Omental fat pad (tissue), 4 donors: ENCODE results near the gene SUCLG2. TPM values are rescaled to one million over a fixed set of nuclear protein-coding genes. Genes with fewer than 3 reads are reported as not detected.

ENCODE experiments used
- ATAC-seq: fragments of 150-250 bp; one replicate; pipeline ENCODE4 v1.9.1; 2016; ENCODE audit warnings: mild to moderate bottlenecking, moderate library complexity; ENCODE audit not compliant: low FRiP score
- DNase-seq: peaks from one replicate; pipeline ENCODE4 v3.0.0-alpha.2; 2019; ENCODE audit warnings: low spot score
- total RNA-seq, 4 donors: library from RNA; depleted of rRNA; stranded (reverse); fragments of >200 nt; gene quantifications; one replicate each; pipeline ENCODE4 v1.1.0, GENCODE V29; 2016
- TF ChIP-seq, protein P1 (sequence below), 3 donors: fragments of 450-650 bp; IDR thresholded peaks; one replicate each; pipeline ENCODE4 v1.5.1; 2016 to 2017; ENCODE audit warnings: antibody characterized with exemption in 3 of 3, mild to moderate bottlenecking in 3 of 3, moderate library complexity in 2 of 3

SUCLG2 gene
- total RNA-seq, 4 donors from 2014 or later = 37.5 to 52.2 (median 42.1) TPM

DNA sequence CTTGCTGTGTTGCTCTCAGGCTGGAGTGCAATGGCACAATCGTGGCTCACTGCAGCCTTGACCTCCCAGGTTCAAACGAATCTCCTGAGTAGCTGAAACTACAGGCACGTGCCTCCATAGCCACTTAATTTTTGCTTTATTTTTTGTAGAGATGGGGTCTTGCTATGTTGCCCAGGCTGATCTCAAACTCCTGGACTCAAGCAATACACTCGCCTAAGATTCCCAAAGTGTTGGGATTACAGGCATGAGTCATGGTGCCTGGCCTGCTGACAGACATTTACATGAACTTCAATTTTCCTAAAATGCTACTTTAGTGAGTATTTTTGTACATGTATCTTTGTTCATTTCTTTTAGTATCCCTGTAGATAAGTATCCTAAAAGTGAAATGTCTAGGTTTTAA is 132.3 kb downstream of the SUCLG2 start:
- DNase-seq (no peak), ATAC-seq (no peak)
- TF ChIP-seq, protein P1, sequence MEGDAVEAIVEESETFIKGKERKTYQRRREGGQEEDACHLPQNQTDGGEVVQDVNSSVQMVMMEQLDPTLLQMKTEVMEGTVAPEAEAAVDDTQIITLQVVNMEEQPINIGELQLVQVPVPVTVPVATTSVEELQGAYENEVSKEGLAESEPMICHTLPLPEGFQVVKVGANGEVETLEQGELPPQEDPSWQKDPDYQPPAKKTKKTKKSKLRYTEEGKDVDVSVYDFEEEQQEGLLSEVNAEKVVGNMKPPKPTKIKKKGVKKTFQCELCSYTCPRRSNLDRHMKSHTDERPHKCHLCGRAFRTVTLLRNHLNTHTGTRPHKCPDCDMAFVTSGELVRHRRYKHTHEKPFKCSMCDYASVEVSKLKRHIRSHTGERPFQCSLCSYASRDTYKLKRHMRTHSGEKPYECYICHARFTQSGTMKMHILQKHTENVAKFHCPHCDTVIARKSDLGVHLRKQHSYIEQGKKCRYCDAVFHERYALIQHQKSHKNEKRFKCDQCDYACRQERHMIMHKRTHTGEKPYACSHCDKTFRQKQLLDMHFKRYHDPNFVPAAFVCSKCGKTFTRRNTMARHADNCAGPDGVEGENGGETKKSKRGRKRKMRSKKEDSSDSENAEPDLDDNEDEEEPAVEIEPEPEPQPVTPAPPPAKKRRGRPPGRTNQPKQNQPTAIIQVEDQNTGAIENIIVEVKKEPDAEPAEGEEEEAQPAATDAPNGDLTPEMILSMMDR (IDR thresholded peaks at IDR 0.05) = no peak

DNA sequence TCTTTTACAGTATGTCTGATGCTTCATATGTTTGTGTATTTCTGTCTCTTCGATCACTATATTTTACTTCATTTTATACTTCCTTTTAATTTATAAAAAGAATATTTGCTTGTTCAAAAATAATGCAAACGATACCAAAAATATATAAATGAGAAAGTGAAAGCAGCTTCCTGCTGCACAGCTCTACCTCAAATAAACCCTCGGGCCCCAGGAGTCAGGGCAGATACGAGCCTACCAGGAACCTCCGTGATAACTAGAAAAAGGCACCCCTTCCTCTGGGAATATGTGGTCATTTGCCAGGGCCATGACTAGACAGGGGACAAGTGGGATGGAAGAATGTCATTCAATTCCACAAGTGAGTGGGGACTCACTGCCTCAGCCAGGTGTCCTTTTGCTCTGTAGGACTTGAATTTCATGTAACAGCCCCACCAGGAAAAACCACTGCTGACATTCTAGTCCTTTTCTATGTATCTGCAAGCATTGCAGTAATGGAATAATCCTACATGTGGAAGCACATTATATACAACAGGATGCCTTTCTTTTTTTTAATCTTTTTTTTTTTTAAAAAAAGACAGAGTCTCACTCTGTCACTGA is 133.3 kb downstream of the SUCLG2 start:
- no peak for DNase-seq
- ATAC-seq = no peak
- TF ChIP-seq, protein P1 (IDR thresholded peaks at IDR 0.05) = no peak

GRCh38 chr3:67518236-67518635 is 136.2 kb downstream of the SUCLG2 start:
- ATAC-seq (no peak), DNase-seq (no peak)
- TF ChIP-seq, protein P1 (IDR thresholded peaks at IDR 0.05) = no peak

GRCh38 chr3:67517781-67518180 is 136.6 kb downstream of the SUCLG2 start:
- ATAC-seq (no peak), DNase-seq (no peak)
- TF ChIP-seq, protein P1 (IDR thresholded peaks at IDR 0.05) = no peak

- no peak for DNase-seq
- no peak for ATAC-seq
- TF ChIP-seq, protein P1 (IDR thresholded peaks at IDR 0.05) = no peak
Observed at GRCh38 chr3:67516496-67516895, 137.9 kb downstream of the SUCLG2 start.

- TF ChIP-seq, protein P1 (IDR thresholded peaks at IDR 0.05) = no peak
- no peak for DNase-seq
Observed at GRCh38 chr3:67515778-67516177, 138.6 kb downstream of the SUCLG2 start.

DNA sequence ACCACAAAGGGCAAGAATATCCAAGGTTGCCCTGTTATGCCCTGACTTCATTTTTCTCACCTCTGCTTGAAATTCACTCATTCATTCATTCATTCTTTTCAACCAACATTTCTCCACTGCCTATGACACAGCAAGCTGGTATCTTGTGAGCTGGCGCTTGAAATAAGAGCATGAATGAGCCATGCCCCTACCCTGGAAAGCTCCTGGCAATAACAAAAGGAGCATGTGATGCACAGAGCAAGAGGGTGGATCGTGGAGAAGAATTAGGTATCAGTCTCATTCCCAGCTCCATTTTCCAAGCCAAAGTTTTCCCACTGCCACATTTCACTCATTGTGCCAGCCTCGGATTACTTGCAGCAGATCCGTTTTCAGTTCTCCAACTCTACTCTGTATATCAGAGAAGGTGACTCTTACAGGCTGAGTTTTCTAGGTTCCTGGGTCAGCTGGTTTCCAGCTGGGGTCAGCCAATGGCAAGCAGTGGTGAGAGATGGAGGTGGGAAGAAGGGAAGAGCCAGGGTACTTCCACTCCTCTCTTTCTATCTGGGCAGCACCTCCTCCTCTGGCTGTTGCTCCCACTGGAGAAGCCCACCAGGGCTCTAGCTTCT is 144.8 kb downstream of the SUCLG2 start:
- no peak for DNase-seq
- TF ChIP-seq, protein P1 (IDR thresholded peaks at IDR 0.05) = no peak

More at GRCh38 chr3:67515778-67516177, 138.6 kb downstream of the SUCLG2 start:
- ATAC-seq = no peak

More for the DNA sequence above, 144.8 kb downstream of the SUCLG2 start:
- ATAC-seq = no peak
